ENCODE results near the gene FBN1.

FBN1 gene

DNA sequence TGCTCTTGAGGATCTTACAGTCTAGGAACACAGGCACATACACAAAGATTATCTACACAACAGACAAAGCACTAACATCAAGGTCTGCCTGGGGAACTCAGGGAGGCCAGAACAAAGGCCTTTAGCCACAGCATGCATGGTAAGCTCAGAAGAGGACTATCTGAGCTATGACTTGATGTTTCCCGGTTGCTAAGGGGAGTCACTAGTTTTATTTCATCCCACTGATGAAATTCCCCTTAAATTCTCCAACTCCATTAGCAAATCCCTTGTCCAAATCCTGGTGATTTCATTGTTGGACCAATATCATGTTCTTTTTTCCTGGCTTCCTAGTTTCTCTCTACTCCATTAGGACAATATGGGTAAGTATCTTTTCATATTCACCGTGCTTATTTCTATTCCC is 23.3 kb downstream of the FBN1 start:
- no peak for DNase-seq (ENCODE audit: low read depth in 2 of 2)

DNA sequence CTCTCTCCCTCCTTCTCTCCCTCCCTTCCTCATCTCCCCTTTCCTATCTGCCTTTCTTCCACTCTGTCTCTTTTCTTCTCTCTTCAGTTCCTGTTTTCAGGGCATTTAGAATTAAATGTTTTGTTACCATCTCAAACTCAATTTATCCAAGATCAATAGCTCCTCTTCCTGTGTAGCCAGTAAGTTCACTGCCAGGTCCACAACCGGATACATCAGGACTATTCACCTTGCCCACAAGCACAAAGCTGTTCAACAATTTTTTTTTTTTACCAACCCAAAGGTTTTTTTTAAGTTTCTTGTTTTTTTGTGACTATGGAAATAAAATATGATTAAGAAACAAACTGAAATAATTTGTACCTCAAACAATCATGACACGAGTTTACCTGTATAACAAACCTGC is 26.1 kb downstream of the FBN1 start:
- DNase-seq (ENCODE audit: low read depth in 2 of 2), result no peak

DNA sequence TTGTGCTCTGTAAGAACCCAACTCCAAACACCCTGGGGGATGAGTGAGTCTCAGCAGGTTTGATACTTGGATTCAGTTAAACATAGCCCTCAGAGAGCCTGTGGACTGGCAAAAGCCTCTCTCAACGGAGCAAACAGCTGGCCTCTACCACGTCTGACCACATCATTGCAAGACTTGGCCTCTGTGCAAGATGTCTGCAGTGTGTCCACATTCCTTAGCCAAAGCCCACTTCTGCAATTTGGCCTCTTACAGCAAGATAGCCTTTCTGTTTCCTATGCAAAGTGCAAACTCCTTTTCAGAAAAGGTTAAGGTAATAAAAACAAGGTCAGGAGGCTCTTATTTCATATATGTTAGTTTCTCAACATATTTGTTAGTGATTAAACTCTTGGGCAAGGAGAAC is 27.9 kb downstream of the FBN1 start:
- DNase-seq (ENCODE audit: low read depth in 2 of 2), result no peak

DNA sequence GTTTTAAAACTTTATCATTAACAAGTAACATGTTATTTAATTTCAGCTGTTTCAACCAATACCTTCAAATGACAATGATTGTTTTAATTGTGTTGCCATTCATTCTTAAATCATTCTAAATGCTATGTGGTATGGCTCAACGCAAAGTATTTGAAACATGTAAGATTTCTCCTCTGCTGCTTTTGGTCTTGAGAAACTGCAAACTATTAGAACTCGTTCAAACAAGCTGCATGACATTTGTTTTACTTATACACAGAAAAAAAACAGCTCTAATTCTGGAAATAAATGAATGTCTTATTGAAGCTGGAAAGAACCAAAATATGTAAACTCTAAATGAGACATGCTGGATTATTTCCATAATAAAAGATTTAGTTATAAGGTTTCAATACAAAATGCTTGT is 29.3 kb downstream of the FBN1 start:
- no peak for DNase-seq (ENCODE audit: low read depth in 2 of 2)

DNA sequence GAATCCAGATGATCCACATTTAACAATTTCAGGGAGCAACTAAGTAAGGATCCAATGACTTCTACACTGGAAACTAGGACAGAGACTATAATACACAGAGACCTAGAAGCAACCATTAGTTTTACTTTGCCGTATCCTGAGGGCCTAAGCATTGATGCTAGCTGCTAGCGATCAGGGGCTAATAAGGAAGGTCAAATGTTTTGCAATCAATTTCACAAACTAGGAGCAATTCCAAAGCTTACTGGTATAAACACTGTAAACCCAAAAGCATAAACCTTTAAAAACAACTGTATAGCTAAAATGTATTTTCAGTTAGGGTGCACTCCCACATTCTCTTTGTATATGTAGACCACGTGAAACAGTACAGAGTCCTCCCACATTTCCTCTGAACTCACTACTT is 31.5 kb downstream of the FBN1 start:
- DNase-seq (ENCODE audit: low read depth in 2 of 2), result no peak

DNA sequence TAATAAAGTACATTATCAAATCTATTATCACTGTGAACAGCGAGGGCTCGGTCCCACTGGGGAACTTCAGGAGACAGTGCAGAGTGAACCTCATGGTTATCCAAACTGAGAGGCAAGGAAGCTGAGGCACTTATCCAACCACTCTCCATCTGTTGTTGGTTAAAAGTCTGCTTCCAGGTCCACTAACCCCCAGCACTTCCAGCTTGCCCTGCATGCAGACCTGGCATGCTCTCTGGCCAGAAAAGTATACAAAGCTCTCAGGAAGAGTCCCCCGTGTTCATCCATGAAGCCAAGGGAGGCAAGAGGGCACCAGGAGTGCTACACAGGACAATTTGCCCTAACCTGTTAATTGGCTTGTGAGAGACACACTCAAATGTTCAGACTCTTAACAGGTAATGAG is 36.0 kb downstream of the FBN1 start:
- DNase-seq (ENCODE audit: low read depth in 2 of 2), result no peak

DNA sequence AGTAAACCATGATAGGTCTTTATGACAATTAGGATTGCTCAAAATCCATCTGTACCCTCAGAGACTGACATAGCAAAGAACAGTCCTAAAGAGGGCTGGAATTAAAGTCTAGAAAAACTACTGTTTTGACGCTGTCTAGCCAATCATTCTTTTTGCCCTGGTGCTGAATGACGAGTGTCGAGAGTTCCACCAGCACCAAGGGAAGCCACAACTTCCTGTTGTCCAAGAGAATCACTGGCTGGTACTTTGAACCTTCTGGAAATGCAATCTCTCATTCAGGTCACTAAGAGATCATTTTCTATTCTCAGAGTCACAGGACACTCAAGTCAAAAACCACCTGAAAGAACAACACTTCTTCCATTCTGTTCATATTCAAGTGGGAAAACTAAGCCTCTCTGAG is 37.7 kb downstream of the FBN1 start:
- no peak for DNase-seq (ENCODE audit: low read depth in 2 of 2)

DNA sequence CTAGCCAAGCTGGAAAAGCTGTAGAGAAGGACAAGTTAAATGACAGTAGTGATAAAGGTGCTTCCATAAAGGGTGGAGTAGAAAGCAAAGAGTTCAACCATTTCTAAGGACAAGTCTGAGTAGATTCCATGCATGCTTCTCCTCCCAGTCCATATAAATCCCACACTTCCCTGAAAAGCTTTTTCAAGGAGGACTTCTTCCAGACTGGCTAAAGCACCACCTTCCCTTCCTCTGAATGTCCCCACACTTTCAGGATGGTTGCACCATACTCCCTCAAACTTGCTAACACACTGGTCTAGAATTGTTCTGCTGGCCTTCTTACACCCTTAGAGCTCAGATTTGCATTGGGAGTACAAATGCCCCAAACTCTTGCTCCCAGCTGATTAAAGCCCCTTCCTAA is 40.9 kb downstream of the FBN1 start:
- DNase-seq (ENCODE audit: low read depth in 2 of 2), result no peak

DNA sequence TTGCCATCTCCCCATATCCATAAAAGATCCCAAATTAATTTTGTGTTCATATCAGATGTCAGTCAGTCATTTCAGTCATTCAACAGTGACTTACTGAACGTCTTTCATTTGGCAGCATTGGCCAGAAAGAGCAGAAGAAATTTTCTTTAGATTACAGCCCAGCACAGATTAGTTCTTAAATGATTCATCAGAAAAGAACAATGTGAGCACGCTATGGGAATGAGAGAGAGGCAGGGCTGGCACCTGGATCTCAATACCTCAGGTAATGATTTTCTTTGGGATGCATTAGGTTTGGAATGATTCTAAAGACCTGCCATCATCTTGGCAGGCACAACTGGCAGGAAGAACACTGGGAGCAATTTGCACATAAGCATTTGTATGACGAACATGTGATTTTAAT is 41.6 kb downstream of the FBN1 start:
- DNase-seq (ENCODE audit: low read depth in 2 of 2), result no peak

DNA sequence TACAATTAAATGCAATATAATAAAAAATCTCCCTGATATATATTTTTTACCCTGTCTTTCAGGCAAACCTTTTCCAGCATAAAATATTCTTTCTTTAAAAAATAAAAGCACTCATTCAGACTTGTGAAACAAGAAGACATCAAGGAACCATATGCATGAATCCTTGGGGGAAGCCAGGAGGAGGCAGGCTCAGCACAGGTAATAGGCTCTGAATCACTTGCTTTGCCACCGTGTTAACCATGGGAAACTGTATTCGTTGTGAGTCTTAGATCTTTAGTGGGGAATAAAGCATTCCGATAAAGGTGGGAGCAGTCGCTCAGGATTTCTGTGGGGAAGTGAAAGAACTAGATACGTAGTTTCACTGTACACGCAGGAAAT is 42.4 kb downstream of the FBN1 start:
- DNase-seq (ENCODE audit: low read depth in 2 of 2), result no peak

DNA sequence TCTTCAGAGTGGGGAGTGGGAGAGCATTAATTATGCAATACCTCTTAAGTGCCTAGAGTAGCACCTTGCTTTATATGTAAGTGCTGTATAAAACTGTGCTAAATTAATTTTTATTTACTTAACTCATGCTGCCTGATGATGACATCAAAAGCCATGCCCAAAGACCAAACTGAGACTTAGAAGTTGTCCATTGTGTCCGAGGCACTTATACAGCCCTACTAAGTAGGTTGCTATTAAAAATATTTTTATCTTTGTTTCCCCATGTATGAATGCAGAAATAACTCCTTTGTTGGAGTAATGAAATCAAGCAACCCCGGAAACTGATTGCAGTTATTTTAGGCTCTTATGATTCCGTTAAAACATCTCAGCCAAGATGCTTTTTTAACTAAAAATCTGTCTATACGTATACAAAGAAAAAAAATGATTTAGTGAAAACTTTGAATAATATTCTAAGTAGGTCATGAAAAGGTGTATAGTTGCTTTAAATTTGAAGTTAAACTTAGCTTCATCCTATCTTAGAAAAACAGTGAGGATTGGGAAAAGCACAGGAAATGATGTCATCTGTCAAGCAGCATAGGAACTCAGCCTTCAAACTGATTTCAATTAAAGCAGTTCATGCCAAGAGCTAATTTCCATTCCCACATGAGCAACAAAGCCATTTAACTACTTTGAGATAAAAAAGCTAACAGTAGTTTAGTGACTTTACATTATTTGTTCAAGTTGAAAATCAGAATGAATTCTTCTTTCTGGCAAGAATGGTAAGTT is 43.0 kb downstream of the FBN1 start:
- no peak for DNase-seq (ENCODE audit: low read depth in 2 of 2)

DNA sequence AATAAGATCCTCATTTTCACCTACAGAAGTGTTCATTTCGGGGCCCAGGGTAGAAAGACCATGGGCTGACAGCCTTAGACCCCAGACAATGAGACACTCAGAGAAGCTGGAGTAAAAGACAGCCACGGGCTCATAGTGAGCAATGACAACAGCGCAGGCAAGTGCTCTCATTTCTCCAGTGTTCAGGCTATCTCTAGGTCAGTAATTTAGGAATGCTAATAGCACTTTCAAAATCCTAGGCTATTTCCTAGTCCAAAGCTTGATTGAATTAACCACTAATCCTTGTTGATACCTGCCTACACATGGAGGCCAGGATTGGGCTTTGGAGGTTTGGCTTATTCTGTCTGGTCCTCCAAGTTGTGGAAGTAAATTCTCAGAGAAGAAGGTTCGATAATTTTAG is 44.4 kb downstream of the FBN1 start:
- DNase-seq (ENCODE audit: low read depth in 2 of 2), result no peak

DNA sequence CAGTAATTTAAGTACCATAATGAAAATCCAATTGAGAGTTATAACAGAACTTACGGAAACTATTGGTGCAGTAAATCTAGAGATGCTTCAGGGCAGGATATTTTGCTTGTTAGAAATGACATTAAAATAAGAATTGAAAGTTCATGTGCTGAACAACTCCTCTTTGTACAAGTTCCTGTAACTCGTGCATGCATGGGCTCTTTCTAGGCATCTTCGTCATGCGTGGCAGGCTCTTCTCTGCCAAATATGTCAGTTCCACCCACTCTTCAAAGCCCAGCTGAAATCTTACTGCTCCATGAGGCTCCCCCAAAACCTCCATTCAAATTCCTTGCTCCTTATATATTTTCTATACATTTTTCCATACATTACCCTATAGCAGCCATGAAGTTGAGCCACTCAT is 48.7 kb downstream of the FBN1 start:
- no peak for DNase-seq (ENCODE audit: low read depth in 2 of 2)

DNA sequence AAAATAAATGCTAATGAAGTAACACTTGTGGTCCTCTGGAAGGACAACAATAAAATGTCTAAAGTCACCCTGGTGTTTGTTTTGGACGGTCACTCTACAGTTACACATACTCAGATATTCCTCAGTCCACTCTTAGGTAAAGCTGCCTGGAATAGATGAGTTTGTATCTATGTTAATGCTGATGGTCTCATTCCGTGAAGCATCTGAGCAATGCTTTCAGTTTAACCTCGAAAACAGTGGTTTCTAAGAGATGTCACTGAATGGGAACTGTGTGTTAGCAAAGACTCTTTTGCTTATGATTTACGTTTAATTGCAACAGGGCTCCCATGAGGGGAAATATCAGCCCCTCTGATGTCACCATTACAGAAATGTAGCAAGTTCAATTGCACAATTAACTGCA is 49.1 kb downstream of the FBN1 start:
- DNase-seq (ENCODE audit: low read depth in 2 of 2), result no peak

DNA sequence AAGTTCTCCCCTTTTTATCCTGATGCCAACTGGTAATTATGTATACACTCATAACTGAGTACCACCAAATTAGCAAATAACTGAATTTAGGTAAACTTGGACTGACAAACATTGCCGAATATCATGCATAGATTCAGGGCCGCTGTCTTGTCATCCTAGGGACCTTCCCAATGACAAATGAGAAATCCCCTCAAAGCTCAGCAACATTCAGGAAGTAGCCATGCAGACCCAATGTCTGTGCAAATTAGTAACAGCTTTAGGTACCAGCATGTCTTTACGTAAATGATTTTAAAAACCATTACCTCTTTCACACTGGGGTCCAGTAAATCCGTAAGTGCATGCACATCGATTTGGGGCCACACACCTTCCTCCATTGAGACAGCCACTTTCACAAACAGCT is 49.5 kb downstream of the FBN1 start:
- no peak for DNase-seq (ENCODE audit: low read depth in 2 of 2)

DNA sequence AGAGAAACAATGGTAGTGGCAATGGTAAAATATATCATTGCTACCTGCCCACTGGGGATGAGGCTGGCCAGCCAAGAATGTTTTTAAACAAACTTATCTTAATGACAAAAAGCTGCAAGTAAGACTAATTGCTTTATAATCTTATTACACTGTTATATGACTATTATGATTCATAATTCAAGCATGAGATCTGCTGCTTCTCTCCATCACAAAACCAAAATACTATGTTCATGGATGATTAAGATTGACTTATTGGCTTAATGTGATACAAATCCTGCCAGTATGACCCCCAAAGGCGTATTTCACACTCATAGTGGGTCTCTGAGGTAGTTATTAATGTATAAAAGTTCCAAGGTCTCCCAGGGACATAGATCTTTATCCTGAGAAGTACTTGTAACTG is 52.6 kb downstream of the FBN1 start:
- DNase-seq (ENCODE audit: low read depth in 2 of 2), result no peak

DNA sequence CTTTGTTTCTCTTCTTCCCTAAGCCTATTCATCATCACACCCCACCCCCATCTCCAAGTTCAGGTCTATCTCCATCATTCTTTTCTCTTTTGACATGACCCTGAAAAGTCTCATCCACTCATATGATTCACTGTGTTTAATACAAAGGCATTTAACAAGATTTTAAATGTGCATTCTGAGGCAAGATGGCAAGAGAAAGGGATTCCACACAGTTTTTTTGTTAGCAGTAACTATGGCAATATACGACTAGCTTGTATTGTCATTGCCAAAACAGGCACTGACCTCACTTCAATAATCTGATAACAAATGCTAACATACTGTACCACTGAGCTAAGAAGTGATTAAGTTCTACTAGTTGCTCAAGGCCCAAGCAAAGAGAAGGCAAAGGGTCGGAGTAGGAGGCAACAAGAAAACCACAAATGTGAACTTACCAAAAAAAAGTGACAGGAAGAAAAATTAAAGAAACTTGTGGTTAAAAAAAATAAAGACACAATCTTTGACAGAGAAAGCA is 53.2 kb downstream of the FBN1 start:
- DNase-seq (ENCODE audit: low read depth in 2 of 2), result no peak

DNA sequence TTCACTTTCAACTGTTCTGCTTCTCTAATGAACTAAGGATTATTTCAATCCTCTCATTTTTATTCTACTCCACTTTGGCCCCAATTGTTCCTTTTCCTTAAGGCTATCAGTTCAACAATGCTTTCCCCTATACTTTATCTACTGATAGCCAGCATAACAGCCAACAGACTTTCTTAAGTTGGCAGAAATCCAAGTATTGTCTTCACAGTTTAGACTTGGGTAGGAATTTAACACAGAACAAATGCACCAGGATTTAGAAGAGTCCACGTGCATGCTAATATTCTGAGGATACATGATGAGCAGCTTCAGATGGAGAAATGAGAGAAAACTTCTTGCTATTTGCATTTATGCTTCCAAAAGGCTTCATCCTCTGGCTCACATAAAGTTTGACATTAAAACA is 54.8 kb downstream of the FBN1 start:
- no peak for DNase-seq (ENCODE audit: low read depth in 2 of 2)

DNA sequence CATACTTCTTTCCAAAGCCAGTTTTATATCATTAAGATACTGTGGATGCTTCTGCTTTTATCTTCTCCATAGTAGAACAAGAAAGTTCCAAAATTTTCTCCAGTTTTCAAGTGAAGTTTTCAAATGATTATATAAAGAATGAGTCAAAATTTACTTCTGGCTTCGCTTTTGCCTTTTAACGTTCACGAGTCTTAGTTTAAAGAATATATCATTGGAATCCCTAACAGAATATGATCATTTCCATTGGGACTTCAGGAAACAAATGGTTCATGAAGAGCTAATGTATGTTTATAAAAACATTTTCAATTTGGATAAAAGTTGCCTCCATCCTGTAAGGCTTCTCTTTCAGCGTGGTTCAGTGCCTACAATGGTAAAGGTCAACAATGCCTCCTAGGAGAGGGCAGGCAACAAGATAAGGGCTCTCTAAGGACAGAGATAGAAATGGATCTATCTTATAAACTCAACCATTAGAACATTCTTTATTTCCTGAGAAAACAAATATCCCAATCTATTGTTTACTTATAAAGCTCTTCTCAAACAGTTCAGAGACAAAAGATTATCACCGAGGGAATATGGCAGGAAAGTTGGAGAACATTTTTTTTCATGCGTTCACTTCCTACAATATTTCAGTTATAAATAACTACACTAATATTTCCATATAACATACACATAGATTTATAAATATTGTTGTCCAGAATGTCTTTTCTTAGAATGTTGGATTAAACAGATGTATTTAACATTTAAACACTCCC is 60.5 kb downstream of the FBN1 start:
- no peak for DNase-seq (ENCODE audit: low read depth in 2 of 2)

DNA sequence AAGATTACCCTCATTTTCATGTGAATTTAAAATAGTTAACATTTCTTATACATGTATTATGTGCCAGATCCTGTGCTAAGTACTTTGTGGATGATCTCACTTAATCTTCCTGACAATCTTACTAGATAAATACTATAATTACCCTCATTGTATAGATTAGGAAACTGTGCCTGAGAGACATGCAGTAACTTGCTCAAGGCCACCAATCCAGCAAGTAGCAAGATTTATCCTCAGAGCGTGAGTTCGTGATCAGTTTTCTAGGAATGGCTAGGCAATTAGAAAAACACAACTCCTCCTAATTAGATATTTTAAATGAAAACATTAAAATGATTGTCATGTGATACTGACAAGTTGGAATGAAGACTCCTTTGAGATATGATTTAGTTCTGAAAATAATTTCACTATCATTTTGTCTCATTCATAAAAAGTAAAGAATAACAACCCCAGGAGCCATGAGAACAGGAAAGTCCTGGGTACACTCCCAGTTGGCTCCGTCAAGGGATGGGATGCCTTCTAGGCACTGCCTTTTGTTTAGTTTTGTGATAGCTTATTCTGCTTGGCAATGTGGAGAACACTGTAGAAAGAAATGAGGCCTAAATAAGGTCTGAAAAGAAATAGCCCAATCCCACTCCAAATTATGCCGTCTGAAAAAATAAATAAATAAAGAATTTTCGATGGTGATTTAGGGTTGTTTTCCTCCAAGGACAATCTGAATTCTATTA is 61.3 kb downstream of the FBN1 start:
- DNase-seq (ENCODE audit: low read depth in 2 of 2), result no peak

DNA sequence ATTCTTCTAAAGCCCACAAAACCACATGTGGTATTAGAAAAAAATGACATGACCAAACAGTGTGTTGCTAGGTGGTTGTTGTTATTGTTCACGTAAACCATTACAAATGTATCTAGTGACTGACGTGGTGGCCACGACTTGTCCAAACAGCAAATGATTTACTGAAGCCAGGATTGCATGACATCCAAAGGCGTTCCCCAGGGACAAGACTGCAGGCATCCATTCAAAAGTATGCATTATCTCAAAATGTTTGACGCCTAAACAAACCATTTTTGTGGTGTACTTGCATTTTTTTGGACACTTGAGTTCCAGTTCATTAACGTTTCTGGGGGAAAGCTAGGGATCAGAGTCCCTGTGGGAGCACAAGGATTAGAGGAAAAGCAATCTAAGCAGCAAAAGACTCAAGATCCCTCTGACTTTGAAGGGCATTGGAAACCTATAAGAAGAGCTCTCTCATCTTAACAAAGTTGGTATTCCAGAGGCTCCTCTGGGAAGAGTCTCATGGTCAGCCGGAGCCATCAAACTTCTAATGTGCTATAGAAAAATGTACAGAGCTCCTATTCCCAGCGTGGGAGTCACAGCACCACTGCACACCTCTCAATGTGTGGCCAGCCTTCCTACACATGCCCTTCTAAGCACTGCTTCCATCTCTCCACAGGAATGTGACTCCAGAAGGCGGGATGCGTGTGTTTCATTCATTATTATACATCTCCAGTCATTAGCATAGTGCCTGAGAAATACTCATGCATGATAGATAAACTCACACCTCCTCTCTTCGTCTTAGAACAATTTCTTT is 62.9 kb downstream of the FBN1 start:
- DNase-seq (ENCODE audit: low read depth in 2 of 2), result no peak

DNA sequence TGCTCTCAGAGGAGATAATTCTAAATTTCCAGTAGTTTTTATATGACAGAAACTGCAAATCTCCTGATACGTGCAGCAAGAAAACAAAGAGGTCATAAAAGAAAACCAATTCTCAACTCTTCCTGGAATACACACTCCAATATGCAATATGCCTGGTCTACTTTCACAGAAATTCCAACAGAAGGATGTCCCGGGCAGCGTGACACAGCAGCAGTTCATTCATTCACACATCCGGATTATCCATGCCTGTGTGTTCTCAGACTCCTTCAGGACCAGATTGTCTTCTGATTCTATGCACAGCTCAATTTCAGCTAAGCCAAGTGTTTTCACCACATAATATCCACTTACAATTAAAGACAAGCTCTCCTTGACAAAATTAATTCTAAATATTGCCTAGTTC is 64.3 kb downstream of the FBN1 start:
- no peak for DNase-seq (ENCODE audit: low read depth in 2 of 2)

Data from stimulated activated CD8-positive, alpha-beta memory T cell treated with anti-CD3 and anti-CD28 coated beads, Interleukin-15, amount 100 ng/mL, for 48 hours (primary cell).